NCI-H1436 treated with DMSO at 0.1 percent for 48 hours (cell line): ENCODE measurements around the gene GAREM2.

ENCODE experiments used
- DNase-seq: peaks from one replicate; lab custom pipeline; 2025; lab: John Stamatoyannopoulos, UW

GAREM2 gene

GRCh38 chr2:26169681-26170414 lies 3.0 kb upstream of the GAREM2 start:
- no peak for DNase-seq

- no peak for DNase-seq
These were observed 2.1 kb upstream of the GAREM2 start for GRCh38 chr2:26170795-26171194.

GRCh38 chr2:26172189-26172870 lies 558 bp upstream of the GAREM2 start:
- no peak for DNase-seq

- no peak for DNase-seq
These were observed 1.0 kb downstream of the GAREM2 start for GRCh38 chr2:26173776-26174482.

- no peak for DNase-seq
These were observed 2.0 kb downstream of the GAREM2 start for GRCh38 chr2:26174691-26175465.

GRCh38 chr2:26175466-26176278 lies 2.8 kb downstream of the GAREM2 start:
- DNase-seq: no peak

- DNase-seq: no peak
These were observed 3.4 kb downstream of the GAREM2 start for GRCh38 chr2:26176279-26176615.

- no peak for DNase-seq
These were observed 4.2 kb downstream of the GAREM2 start for GRCh38 chr2:26177122-26177521.

GRCh38 chr2:26178246-26178645 lies 5.4 kb downstream of the GAREM2 start:
- no peak for DNase-seq

GRCh38 chr2:26178746-26179436 lies 6.0 kb downstream of the GAREM2 start:
- no peak for DNase-seq

GRCh38 chr2:26179446-26179913 lies 6.6 kb downstream of the GAREM2 start:
- DNase-seq: no peak

- no peak for DNase-seq
These were observed 9.6 kb downstream of the GAREM2 start for GRCh38 chr2:26182441-26182840.

GRCh38 chr2:26182887-26183630 lies 10.2 kb downstream of the GAREM2 start:
- no peak for DNase-seq

- no peak for DNase-seq
These were observed 11.2 kb downstream of the GAREM2 start for GRCh38 chr2:26184121-26184520.

GRCh38 chr2:26184555-26185303 lies 11.8 kb downstream of the GAREM2 start:
- DNase-seq: no peak

- no peak for DNase-seq
These were observed 12.5 kb downstream of the GAREM2 start for GRCh38 chr2:26185304-26185928.

GRCh38 chr2:26185954-26186770 lies 13.3 kb downstream of the GAREM2 start:
- no peak for DNase-seq

- DNase-seq: no peak
These were observed 14.2 kb downstream of the GAREM2 start for GRCh38 chr2:26187114-26187513.
